GM06990 (cell line): ENCODE data around the gene ZNF853.
"Not testable (repeated sequence)": the region's sequence is repeated elsewhere in the genome, so short reads cannot be mapped to it uniquely, and the experiment has no call there.

Source experiments
- DNase-seq: peaks from one replicate; pipeline ENCODE4 v3.0.0-alpha.2; 2011; ENCODE audit not compliant: insufficient read length; ENCODE audit errors: extremely low read depth
- H3K27me3 ChIP-seq: replicated peaks from 2 replicates; pipeline ENCODE4 v1.6.0; 2011; ENCODE audit warnings: low read length; ENCODE audit not compliant: control insufficient read depth, insufficient read depth
- H3K36me3 ChIP-seq: 2 replicates; pipeline ENCODE4 v1.5.1; 2011; ENCODE audit warnings: low read length; ENCODE audit not compliant: control insufficient read depth, insufficient read depth
- H3K4me3 ChIP-seq: replicated peaks from 2 replicates; pipeline ENCODE4 v1.5.1; 2011; ENCODE audit warnings: low read depth, mild to moderate bottlenecking, control low read depth, low read length
- TF ChIP-seq, protein P1 (sequence below): IDR thresholded peaks from 2 replicates; pipeline ENCODE4 v1.5.1; 2011; ENCODE audit warnings: low read length, control low read depth, mild to moderate bottlenecking, inconsistent platforms; ENCODE audit not compliant: insufficient read depth, poor library complexity, severe bottlenecking

Gene ZNF853

DNA sequence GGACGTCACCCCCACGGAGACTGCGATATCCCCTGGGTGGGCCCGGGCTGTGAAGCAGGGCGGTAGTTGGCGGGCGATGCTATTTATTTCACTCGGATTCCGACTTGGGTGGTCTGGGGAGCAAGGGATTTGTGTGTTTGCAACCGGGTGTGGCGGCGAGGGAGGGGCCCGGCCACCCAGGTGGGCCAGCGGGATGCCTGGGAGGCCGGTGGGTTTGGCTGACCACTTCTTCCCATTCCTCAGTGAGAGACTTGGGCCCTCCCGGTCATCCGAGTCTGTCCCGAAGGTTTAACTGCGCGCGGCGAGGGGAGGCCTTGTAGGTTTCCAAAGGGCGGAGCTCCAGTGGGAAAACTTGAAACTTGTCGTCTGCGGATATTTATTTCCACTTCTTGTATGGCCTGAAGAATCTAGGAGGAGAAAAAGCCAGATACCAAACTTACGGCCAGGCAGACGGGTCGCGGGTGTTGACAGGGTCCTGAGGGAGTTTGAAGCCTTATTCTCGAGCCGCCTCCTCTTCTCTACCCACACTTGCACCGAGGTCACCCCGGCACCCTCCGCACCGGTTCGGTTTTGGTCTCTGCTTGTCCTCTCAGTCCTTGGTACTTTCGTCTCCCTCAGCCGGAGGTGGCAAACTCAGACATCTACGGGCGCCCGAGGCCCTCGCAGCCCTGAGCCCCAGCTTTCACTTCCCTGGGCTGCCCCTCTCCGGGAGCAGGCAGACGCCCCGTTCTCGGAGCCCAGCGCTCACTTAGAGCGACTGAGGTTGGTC is 39.6 kb downstream of the ZNF853 start:
- peaks cover 20% of the 10 kb centered on the region for H3K36me3 ChIP-seq
- DNase-seq: no peak
- H3K27me3 ChIP-seq: no peaks in the 10 kb centered on the region
- TF ChIP-seq, protein P1, sequence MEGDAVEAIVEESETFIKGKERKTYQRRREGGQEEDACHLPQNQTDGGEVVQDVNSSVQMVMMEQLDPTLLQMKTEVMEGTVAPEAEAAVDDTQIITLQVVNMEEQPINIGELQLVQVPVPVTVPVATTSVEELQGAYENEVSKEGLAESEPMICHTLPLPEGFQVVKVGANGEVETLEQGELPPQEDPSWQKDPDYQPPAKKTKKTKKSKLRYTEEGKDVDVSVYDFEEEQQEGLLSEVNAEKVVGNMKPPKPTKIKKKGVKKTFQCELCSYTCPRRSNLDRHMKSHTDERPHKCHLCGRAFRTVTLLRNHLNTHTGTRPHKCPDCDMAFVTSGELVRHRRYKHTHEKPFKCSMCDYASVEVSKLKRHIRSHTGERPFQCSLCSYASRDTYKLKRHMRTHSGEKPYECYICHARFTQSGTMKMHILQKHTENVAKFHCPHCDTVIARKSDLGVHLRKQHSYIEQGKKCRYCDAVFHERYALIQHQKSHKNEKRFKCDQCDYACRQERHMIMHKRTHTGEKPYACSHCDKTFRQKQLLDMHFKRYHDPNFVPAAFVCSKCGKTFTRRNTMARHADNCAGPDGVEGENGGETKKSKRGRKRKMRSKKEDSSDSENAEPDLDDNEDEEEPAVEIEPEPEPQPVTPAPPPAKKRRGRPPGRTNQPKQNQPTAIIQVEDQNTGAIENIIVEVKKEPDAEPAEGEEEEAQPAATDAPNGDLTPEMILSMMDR: no peak
- no peak overlapping the region for H3K4me3 ChIP-seq

DNA sequence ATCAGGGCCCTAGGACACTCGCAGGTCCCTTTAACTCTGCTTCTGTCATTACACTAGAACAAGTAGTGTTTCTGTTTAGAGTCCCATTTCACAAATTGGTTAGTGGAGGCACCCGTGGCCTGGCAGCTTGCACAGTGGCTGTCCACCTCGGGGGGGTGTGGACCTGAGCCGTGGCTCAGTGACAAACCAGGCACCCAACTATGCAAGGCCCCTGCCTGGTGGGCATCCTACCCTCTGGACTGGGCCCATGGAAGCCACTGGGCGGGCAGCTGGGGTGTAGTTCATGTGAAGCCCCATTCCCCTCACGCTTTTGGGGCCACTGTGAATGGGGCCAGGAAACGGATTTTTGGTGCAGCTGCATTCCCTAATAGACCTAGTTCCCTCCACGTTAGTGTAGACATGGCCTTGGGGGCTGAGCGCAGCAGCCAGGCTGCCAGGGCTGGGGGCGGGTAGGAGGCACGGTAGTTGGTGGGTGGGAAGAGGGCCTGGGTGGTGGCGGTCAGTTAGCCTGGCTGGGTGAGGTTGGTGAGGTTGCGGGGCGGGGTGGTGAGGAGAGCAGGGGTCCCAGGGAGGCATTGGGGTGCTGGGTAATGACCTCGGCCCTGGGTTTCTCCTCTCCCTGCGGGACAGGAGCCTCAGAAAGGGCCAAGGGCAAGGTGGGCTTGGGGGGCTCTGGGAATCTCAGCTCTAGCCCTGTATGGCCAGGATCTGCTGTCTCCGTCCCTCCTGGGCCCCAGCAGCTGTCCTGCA is 40.4 kb downstream of the ZNF853 start:
- peaks cover 13% of the 10 kb centered on the region for H3K36me3 ChIP-seq
- no peaks in the 10 kb centered on the region for H3K27me3 ChIP-seq
- TF ChIP-seq, protein P1: no peak
- DNase-seq: no peak
- H3K4me3 ChIP-seq: no peak overlapping the region

DNA sequence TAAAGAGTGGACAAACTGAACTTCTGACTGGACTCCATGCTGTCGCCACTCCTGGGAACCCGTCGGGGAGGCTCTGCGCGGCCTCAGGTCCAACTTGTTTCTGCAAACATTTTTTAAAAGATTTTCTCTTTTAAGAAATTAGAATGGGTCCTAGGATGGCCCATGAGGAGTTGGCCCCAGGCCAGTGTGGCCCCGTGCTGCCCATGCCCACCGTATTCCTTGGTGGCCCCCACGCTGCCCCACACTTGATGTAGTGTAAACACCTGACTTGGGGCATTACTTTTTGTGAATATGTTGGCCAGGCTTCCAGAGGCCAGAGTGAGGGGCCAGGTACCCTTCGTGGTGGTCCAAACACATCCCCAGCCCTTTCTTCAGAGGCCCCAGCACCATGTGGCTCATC is 41.0 kb downstream of the ZNF853 start:
- H3K4me3 ChIP-seq: no peak overlapping the region
- H3K27me3 ChIP-seq: no peaks in the 10 kb centered on the region
- TF ChIP-seq, protein P1: no peak
- peaks cover 13% of the 10 kb centered on the region for H3K36me3 ChIP-seq
- no peak for DNase-seq

DNA sequence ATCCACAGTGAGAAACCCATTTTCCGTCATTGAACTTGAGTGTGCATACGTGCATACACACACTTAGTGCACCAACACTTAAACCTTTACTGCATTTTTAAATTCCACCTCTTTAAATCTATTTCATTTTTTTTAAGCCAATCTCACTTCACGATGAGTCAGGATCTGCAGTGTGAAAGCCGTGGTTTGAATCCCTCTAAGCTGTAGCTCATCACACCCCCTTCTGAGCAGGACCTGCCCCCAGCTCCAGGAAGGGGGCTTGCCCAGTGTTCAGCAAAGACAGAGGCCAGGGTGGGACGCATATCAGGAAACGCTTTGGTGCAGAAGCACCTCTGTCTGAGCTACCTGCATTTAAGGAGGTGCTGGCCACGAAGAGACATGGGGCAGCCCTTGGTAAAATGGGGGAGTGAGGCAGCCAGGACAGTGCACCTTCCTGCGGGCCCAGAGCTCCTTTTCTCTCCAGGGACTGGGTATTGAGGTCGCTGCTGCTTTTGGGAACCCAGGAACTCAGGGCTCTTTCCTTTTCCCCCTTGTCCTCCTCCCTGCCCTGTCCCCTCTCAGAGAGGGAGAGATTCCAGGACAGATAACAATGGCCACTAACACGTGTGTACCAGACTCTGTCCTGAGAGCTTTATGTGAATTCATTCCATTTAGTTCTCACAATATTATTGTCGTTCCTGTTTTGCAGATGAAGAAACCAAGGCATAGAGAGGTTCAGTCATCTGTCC is 43.4 kb downstream of the ZNF853 start:
- H3K36me3 ChIP-seq: peaks cover 3% of the 10 kb centered on the region
- TF ChIP-seq, protein P1: no peak
- H3K27me3 ChIP-seq: no peaks in the 10 kb centered on the region
- DNase-seq: no peak
- H3K4me3 ChIP-seq: no peak overlapping the region

DNA sequence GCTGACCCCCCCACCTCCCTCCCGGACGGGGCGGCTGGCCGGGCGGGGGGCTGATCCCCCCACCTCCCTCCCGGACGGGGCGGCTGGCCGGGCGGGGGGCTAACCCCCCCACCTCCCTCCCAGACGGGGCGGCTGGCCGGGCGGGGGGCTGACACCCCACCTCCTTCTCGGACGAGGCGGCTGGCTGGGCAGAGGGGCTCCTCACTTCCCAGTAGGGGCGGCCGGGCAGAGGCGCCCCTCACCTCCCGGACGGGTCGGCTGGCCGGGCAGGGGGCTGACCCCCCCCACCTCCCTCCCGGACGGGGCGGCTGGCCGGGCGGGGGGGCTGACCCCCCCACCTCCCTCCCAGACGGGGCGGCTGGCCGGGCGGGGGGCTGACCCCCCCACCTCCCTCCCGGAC is 55.4 kb downstream of the ZNF853 start:
- H3K27me3 ChIP-seq, DNase-seq, H3K4me3 ChIP-seq, H3K36me3 ChIP-seq: not testable (repeated sequence)
